ENCODE measurements around the gene USH2A. TPM values are rescaled to one million over a fixed set of nuclear protein-coding genes. Genes with fewer than 3 reads are reported as not detected.

The USH2A gene
- total RNA-seq, 2 experiments from 2014 or later = not detected

DNA sequence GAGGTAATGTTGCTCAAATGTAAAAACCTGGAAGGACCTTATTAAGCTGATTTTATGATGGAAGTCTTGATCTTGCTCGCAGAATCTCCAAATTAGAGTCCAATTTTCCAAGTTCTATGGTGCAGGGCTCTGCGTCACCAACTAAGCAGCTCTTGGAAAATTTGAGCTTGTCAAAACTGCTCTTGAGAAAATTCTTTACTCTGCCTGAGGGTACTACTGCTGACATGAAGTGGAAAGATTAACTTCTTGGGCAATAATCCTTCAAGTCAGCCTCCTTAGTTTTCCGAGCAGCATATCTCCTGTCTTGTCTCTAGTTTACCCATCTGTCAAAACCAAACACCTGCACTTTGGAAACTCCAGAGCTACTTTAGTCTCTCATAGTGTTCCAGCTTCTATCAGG, 562.4 kb downstream of the USH2A start:
- H3K27ac Mint-ChIP-seq = no peak overlapping the region
- no peaks in the 10 kb centered on the region for H3K4me1 ChIP-seq (ENCODE audit: insufficient read depth, low read length)
- H3K4me3 Mint-ChIP-seq = no peak overlapping the region
- H3K9me3 ChIP-seq (ENCODE audit: control insufficient read depth in 1 of 2, insufficient read depth in 1 of 2, low read length in 2 of 2) = no peaks in the 10 kb centered on the region
- intact Hi-C loops (cut with DNase I, micrococcal nuclease) = no loop called here
- no peak overlapping the region for H3K27ac ChIP-seq (ENCODE audit: low read depth in 1 of 2, low read length in 2 of 2)
- POLR2A ChIA-PET = no interaction called here
- no peak for DNase-seq
- H3K4me3 ChIP-seq (ENCODE audit: low read length) = no peak overlapping the region
- ATAC-seq (ENCODE audit: poor library complexity) = no peak
- H3K36me3 ChIP-seq (ENCODE audit: insufficient read depth, low read length) = no peaks in the 10 kb centered on the region
- H3K36me3 Mint-ChIP-seq (ENCODE audit: low read depth) = no peaks in the 10 kb centered on the region
- TF ChIP-seq, protein P1, sequence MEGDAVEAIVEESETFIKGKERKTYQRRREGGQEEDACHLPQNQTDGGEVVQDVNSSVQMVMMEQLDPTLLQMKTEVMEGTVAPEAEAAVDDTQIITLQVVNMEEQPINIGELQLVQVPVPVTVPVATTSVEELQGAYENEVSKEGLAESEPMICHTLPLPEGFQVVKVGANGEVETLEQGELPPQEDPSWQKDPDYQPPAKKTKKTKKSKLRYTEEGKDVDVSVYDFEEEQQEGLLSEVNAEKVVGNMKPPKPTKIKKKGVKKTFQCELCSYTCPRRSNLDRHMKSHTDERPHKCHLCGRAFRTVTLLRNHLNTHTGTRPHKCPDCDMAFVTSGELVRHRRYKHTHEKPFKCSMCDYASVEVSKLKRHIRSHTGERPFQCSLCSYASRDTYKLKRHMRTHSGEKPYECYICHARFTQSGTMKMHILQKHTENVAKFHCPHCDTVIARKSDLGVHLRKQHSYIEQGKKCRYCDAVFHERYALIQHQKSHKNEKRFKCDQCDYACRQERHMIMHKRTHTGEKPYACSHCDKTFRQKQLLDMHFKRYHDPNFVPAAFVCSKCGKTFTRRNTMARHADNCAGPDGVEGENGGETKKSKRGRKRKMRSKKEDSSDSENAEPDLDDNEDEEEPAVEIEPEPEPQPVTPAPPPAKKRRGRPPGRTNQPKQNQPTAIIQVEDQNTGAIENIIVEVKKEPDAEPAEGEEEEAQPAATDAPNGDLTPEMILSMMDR (IDR thresholded peaks at IDR 0.05) = no peak
- H3K9me3 Mint-ChIP-seq = peaks cover 12% of the 10 kb centered on the region
- CTCF ChIA-PET = no interaction called here
- no peaks in the 10 kb centered on the region for H3K4me1 Mint-ChIP-seq (ENCODE audit: low read depth)
- H3K27me3 Mint-ChIP-seq = no peaks in the 10 kb centered on the region
- no peaks in the 10 kb centered on the region for H3K27me3 ChIP-seq (ENCODE audit: control insufficient read depth in 1 of 2, insufficient read depth in 2 of 2, low read length in 2 of 2)

- Histone ChIP-seq H3K27me3 (ENCODE audit: control insufficient read depth in 1 of 2, insufficient read depth in 2 of 2, low read length in 2 of 2) (no peaks in the 10 kb centered on the region), H3K36me3 (ENCODE audit: insufficient read depth, low read length) (no peaks in the 10 kb centered on the region), H3K4me3 (ENCODE audit: low read length) (no peak overlapping the region), H3K4me1 (ENCODE audit: insufficient read depth, low read length) (no peaks in the 10 kb centered on the region), H3K27ac (ENCODE audit: low read depth in 1 of 2, low read length in 2 of 2) (no peak overlapping the region), H3K9me3 (ENCODE audit: control insufficient read depth in 1 of 2, insufficient read depth in 1 of 2, low read length in 2 of 2) (peaks cover 0 to 6% of the 10 kb centered on the region in 2 experiments)
- Mint-ChIP-seq H3K36me3 (ENCODE audit: low read depth) (no peaks in the 10 kb centered on the region), H3K27ac (no peak overlapping the region), H3K4me1 (ENCODE audit: low read depth) (no peaks in the 10 kb centered on the region), H3K4me3 (no peak overlapping the region), H3K9me3 (peaks cover 5% of the 10 kb centered on the region), H3K27me3 (no peaks in the 10 kb centered on the region)
- TF ChIP-seq, protein P1 (IDR thresholded peaks at IDR 0.05) = no peak
- ChIA-PET CTCF (no interaction called here), POLR2A (no interaction called here)
- ATAC-seq (ENCODE audit: poor library complexity) = no peak
- intact Hi-C loops (cut with DNase I, micrococcal nuclease) = no loop called here
- no peak for DNase-seq
Measured at GRCh38 chr1:215857317-215857716, 565.9 kb downstream of the USH2A start.

GRCh38 chr1:215845234-215845891, 577.9 kb downstream of the USH2A start:
- Mint-ChIP-seq H3K4me1 (ENCODE audit: low read depth) (no peaks in the 10 kb centered on the region), H3K9me3 (peaks cover 2% of the 10 kb centered on the region), H3K36me3 (ENCODE audit: low read depth) (no peaks in the 10 kb centered on the region), H3K27ac (no peak overlapping the region), H3K27me3 (no peaks in the 10 kb centered on the region), H3K4me3 (no peak overlapping the region)
- TF ChIP-seq, protein P1 (IDR thresholded peaks at IDR 0.05) = no peak
- DNase-seq (no peak), ATAC-seq (ENCODE audit: poor library complexity) (no peak)
- H3K36me3 ChIP-seq (ENCODE audit: insufficient read depth, low read length) = no peaks in the 10 kb centered on the region
- H3K27me3 ChIP-seq (ENCODE audit: control insufficient read depth in 1 of 2, insufficient read depth in 2 of 2, low read length in 2 of 2) = no peaks in the 10 kb centered on the region
- ChIA-PET CTCF (no interaction called here), POLR2A (no interaction called here)
- H3K27ac ChIP-seq (ENCODE audit: low read depth in 1 of 2, low read length in 2 of 2) = no peak overlapping the region
- H3K9me3 ChIP-seq (ENCODE audit: control insufficient read depth in 1 of 2, insufficient read depth in 1 of 2, low read length in 2 of 2) = no peaks in the 10 kb centered on the region
- intact Hi-C loops (cut with DNase I, micrococcal nuclease) = no loop called here
- no peaks in the 10 kb centered on the region for H3K4me1 ChIP-seq (ENCODE audit: insufficient read depth, low read length)
- no peak overlapping the region for H3K4me3 ChIP-seq (ENCODE audit: low read length)
